IPS-18c (cell line): ENCODE data around the gene ARHGAP18.
"Not testable (repeated sequence)": the region's sequence is repeated elsewhere in the genome, so short reads cannot be mapped to it uniquely, and the experiment has no call there.

Experiments used
- H3K4me3 ChIP-seq: 2 replicates; pipeline ENCODE4 v1.7.0; 2013; ENCODE audit warnings: low read depth, mild to moderate bottlenecking, low read length, moderate library complexity; ENCODE audit not compliant: insufficient read depth
- H3K9me3 ChIP-seq: one replicate; pipeline ENCODE4 v1.6.1; 2013; ENCODE audit warnings: mild to moderate bottlenecking, low read length, moderate library complexity; ENCODE audit not compliant: control insufficient read depth, insufficient read depth

The ARHGAP18 gene

GRCh38 chr6:129598244-129599187 lies 111.5 kb downstream of the ARHGAP18 start:
- Histone ChIP-seq H3K4me3 (no peak overlapping the region), H3K9me3 (no peaks in the 10 kb centered on the region)

GRCh38 chr6:129597023-129597713 lies 112.8 kb downstream of the ARHGAP18 start:
- H3K4me3 ChIP-seq = no peak overlapping the region
- H3K9me3 ChIP-seq = no peaks in the 10 kb centered on the region

- Histone ChIP-seq H3K9me3 (no peaks in the 10 kb centered on the region), H3K4me3 (no peak overlapping the region)
These were observed 113.5 kb downstream of the ARHGAP18 start for GRCh38 chr6:129596522-129596921.

- no peaks in the 10 kb centered on the region for H3K9me3 ChIP-seq
- H3K4me3 ChIP-seq = no peak overlapping the region
These were observed 116.8 kb downstream of the ARHGAP18 start for GRCh38 chr6:129593233-129593564.

GRCh38 chr6:129592516-129593232 lies 117.3 kb downstream of the ARHGAP18 start:
- Histone ChIP-seq H3K4me3 (no peak overlapping the region), H3K9me3 (no peaks in the 10 kb centered on the region)

GRCh38 chr6:129590408-129591022 lies 119.5 kb downstream of the ARHGAP18 start:
- H3K4me3 ChIP-seq = no peak overlapping the region
- no peaks in the 10 kb centered on the region for H3K9me3 ChIP-seq

- Histone ChIP-seq H3K4me3 (no peak overlapping the region), H3K9me3 (peaks cover 2% of the 10 kb centered on the region)
These were observed 123.2 kb downstream of the ARHGAP18 start for GRCh38 chr6:129586815-129587214.

GRCh38 chr6:129583866-129584265 lies 126.1 kb downstream of the ARHGAP18 start:
- H3K4me3 ChIP-seq = no peak overlapping the region
- H3K9me3 ChIP-seq = peaks cover 2% of the 10 kb centered on the region

GRCh38 chr6:129578315-129578714 lies 131.7 kb downstream of the ARHGAP18 start:
- no peaks in the 10 kb centered on the region for H3K9me3 ChIP-seq
- H3K4me3 ChIP-seq = no peak overlapping the region

GRCh38 chr6:129577691-129578090 lies 132.3 kb downstream of the ARHGAP18 start:
- H3K9me3 ChIP-seq = no peaks in the 10 kb centered on the region

GRCh38 chr6:129576456-129576855 lies 133.5 kb downstream of the ARHGAP18 start:
- no peak overlapping the region for H3K4me3 ChIP-seq
- H3K9me3 ChIP-seq = no peaks in the 10 kb centered on the region

More at GRCh38 chr6:129577691-129578090, 132.3 kb downstream of the ARHGAP18 start:
- no peak overlapping the region for H3K4me3 ChIP-seq

- Histone ChIP-seq H3K9me3 (no peaks in the 10 kb centered on the region), H3K4me3 (no peak overlapping the region)
These were observed 134.4 kb downstream of the ARHGAP18 start for GRCh38 chr6:129575378-129576118.

- H3K4me3 ChIP-seq, H3K9me3 ChIP-seq: not testable (repeated sequence)
These were observed 135.4 kb downstream of the ARHGAP18 start for GRCh38 chr6:129574605-129575004.

- not testable (repeated sequence) for H3K9me3 ChIP-seq, H3K4me3 ChIP-seq
These were observed 139.0 kb downstream of the ARHGAP18 start for GRCh38 chr6:129570929-129571328.

- Histone ChIP-seq H3K4me3 (no peak overlapping the region), H3K9me3 (no peaks in the 10 kb centered on the region)
These were observed 142.0 kb downstream of the ARHGAP18 start for GRCh38 chr6:129568015-129568414.

- Histone ChIP-seq H3K4me3 (no peak overlapping the region), H3K9me3 (no peaks in the 10 kb centered on the region)
These were observed 142.6 kb downstream of the ARHGAP18 start for GRCh38 chr6:129567374-129567773.

- no peaks in the 10 kb centered on the region for H3K9me3 ChIP-seq
These were observed 144.2 kb downstream of the ARHGAP18 start for GRCh38 chr6:129565811-129566210.

More at GRCh38 chr6:129565811-129566210, 144.2 kb downstream of the ARHGAP18 start:
- no peak overlapping the region for H3K4me3 ChIP-seq
